Kidney (tissue), 14 donors: ENCODE data around the gene WNT16. TPM values are rescaled to one million over a fixed set of nuclear protein-coding genes. Genes with fewer than 3 reads are reported as not detected.

ENCODE experiments used
- DNase-seq, 5 donors: peaks; one replicate each; pipeline ENCODE4 v3.0.0-alpha.2; 2013 to 2020
- FAIRE-seq: peaks from 2 replicates; lab custom pipeline; 2012; peaks lifted over from hg19 to GRCh38; lab: Jason Lieb, UNC
- H3K27ac ChIP-seq, 2 donors: one replicate each; pipeline ENCODE4 v1.7.0; 2013; ENCODE audit warnings: low read depth in 2 of 2, low read length in 2 of 2, inconsistent platforms in 1 of 2
- H3K27me3 ChIP-seq: one replicate; pipeline ENCODE4 v1.7.1; 2013; ENCODE audit warnings: low read length, inconsistent platforms; ENCODE audit not compliant: control insufficient read depth, insufficient read depth
- H3K36me3 ChIP-seq, 3 donors: one replicate each; pipeline versions ENCODE4 v1.7.0 to v1.7.1; 2013; ENCODE audit warnings: low read length in 3 of 3, control low read depth in 1 of 3, inconsistent platforms in 1 of 3; ENCODE audit not compliant: insufficient read depth in 3 of 3, control insufficient read depth in 2 of 3
- H3K4me1 ChIP-seq, 3 donors: one replicate each; pipeline versions ENCODE4 v1.7.0 to v1.7.1; 2013; ENCODE audit warnings: low read length in 3 of 3, inconsistent platforms in 1 of 3, low read depth in 1 of 3; ENCODE audit not compliant: control insufficient read depth in 2 of 3, insufficient read depth in 2 of 3
- H3K4me3 ChIP-seq, 3 donors: one replicate each; pipeline versions ENCODE4 v1.7.0 to v1.8.1; 2013; ENCODE audit warnings: low read length in 3 of 3, control low read depth in 1 of 3, inconsistent platforms in 1 of 3
- H3K9ac ChIP-seq, 3 donors: one replicate each; pipeline versions ENCODE4 v1.7.0 to v1.7.1; 2013; ENCODE audit warnings: low read length in 3 of 3, control low read depth in 1 of 3, inconsistent platforms in 1 of 3
- H3K9me3 ChIP-seq, 3 donors: one replicate each; pipeline versions ENCODE4 v1.7.0 to v1.7.1; 2013; ENCODE audit warnings: low read length in 3 of 3, control low read depth in 1 of 3, inconsistent platforms in 1 of 3; ENCODE audit not compliant: control insufficient read depth in 2 of 3, insufficient read depth in 1 of 3
- CTCF ChIP-seq: IDR thresholded peaks from 3 replicates; pipeline ENCODE4 v1.5.1; 2012; ENCODE audit warnings: mild to moderate bottlenecking, moderate library complexity, borderline replicate concordance; ENCODE audit not compliant: insufficient read depth; ENCODE audit errors: extremely low read depth
- intact Hi-C: fragments of 100-400 bp; cut with DNase I; formaldehyde crosslinking; loops from one replicate; pipeline ENCODE4 v1.11.1; 2022
- polyA plus RNA-seq: library from polyadenylated mRNA; stranded (reverse); fragments of 350-450 nt; fragmentation: Illumina TruSeq; extraction: RNeasy Lipid Tissue Mini Kit (QIAGEN cat#74804); gene quantifications from one replicate; pipeline ENCODE4 v1.2.3, GENCODE V29; 2014; ENCODE audit warnings: low read depth, low replicate concordance; ENCODE audit not compliant: insufficient read depth
- total RNA-seq: library from RNA; stranded (reverse); fragmentation: NEBNext Ultra II Directional; extraction: Animal tissue kit (Norgen Biotek cat#: 25700); gene quantifications from one replicate; pipeline ENCODE4 v1.2.1, GENCODE V29; 2021
- donor health status: control.
- donor health status: control.
- donor health status: control.
- donor health status: control.
- donor health status: control.
- donor health status: DM: yes; HTN: yes; CAD: no.
- donor health status: Normal renal cell carcinoma (clear cell type).

Gene WNT16
- total and polyA plus RNA-seq, 2 donors from 2014 or later = not detected

- no peak for FAIRE-seq
- no peaks in the 10 kb centered on the region for H3K9me3 ChIP-seq
- no peak overlapping the region for H3K27ac ChIP-seq
- H3K36me3 ChIP-seq = no peaks in the 10 kb centered on the region
- H3K4me1 ChIP-seq = no peaks in the 10 kb centered on the region
- DNase-seq = no peak
- H3K27me3 ChIP-seq = no peaks in the 10 kb centered on the region
- TF ChIP-seq CTCF = no peak
- H3K9ac ChIP-seq = no peak overlapping the region
- intact Hi-C loops = no loop called here
- H3K4me3 ChIP-seq = no peak overlapping the region
These were observed 24.6 kb upstream of the WNT16 start for GRCh38 chr7:121304102-121304658.

- Histone ChIP-seq H3K4me1 (no peaks in the 10 kb centered on the region), H3K27me3 (no peaks in the 10 kb centered on the region), H3K36me3 (no peaks in the 10 kb centered on the region), H3K9me3 (no peaks in the 10 kb centered on the region), H3K4me3 (no peak overlapping the region), H3K9ac (no peak overlapping the region), H3K27ac (no peak overlapping the region)
- DNase-seq (no peak), FAIRE-seq (no peak)
- intact Hi-C loops = no loop called here
- no peak for TF ChIP-seq CTCF
These were observed 23.7 kb upstream of the WNT16 start for GRCh38 chr7:121305109-121305508.

GRCh38 chr7:121306565-121306964, 22.2 kb upstream of the WNT16 start:
- Histone ChIP-seq H3K4me3 (no peak overlapping the region), H3K4me1 (no peaks in the 10 kb centered on the region), H3K27me3 (no peaks in the 10 kb centered on the region), H3K9ac (no peak overlapping the region), H3K9me3 (no peaks in the 10 kb centered on the region), H3K27ac (no peak overlapping the region), H3K36me3 (no peaks in the 10 kb centered on the region)
- DNase-seq = no peak
- TF ChIP-seq CTCF = no peak
- intact Hi-C loops = no loop called here
- FAIRE-seq = no peak

GRCh38 chr7:121307021-121307574, 21.7 kb upstream of the WNT16 start:
- TF ChIP-seq CTCF = no peak
- H3K9me3 ChIP-seq = no peaks in the 10 kb centered on the region
- H3K9ac ChIP-seq = no peak overlapping the region
- no peaks in the 10 kb centered on the region for H3K4me1 ChIP-seq
- H3K4me3 ChIP-seq = no peak overlapping the region
- H3K27ac ChIP-seq = no peak overlapping the region
- H3K27me3 ChIP-seq = no peaks in the 10 kb centered on the region
- no peaks in the 10 kb centered on the region for H3K36me3 ChIP-seq
- no peak for DNase-seq
- intact Hi-C loops = no loop called here
- FAIRE-seq = no peak
